HS-27A (cell line): Measurements from ENCODE around the gene ALK.

ENCODE experiments used
- DNase-seq: peaks from one replicate; pipeline ENCODE4 v3.0.0-alpha.2; 2012; ENCODE audit warnings: low read depth, missing footprints

ALK gene

GRCh38 chr2:29448096-29448688 is 473.2 kb downstream of the ALK start:
- no peak for DNase-seq

- no peak for DNase-seq
These were observed 473.9 kb downstream of the ALK start for GRCh38 chr2:29447513-29447912.

GRCh38 chr2:29446847-29447246 is 474.5 kb downstream of the ALK start:
- no peak for DNase-seq

GRCh38 chr2:29444150-29444549 is 477.2 kb downstream of the ALK start:
- DNase-seq: no peak

- DNase-seq: no peak
These were observed 477.8 kb downstream of the ALK start for GRCh38 chr2:29443627-29444026.

GRCh38 chr2:29443151-29443550 is 478.2 kb downstream of the ALK start:
- DNase-seq: no peak

GRCh38 chr2:29440921-29441623 is 480.3 kb downstream of the ALK start:
- no peak for DNase-seq

- no peak for DNase-seq
These were observed 487.5 kb downstream of the ALK start for GRCh38 chr2:29433920-29434319.

- DNase-seq: no peak
These were observed 488.3 kb downstream of the ALK start for GRCh38 chr2:29433128-29433527.

GRCh38 chr2:29431485-29431884 is 489.9 kb downstream of the ALK start:
- no peak for DNase-seq

GRCh38 chr2:29430382-29431112 is 490.8 kb downstream of the ALK start:
- no peak for DNase-seq

- DNase-seq: no peak
These were observed 495.0 kb downstream of the ALK start for GRCh38 chr2:29426354-29426753.

- DNase-seq: no peak
These were observed 495.5 kb downstream of the ALK start for GRCh38 chr2:29425866-29426265.

GRCh38 chr2:29423061-29423666 is 498.2 kb downstream of the ALK start:
- DNase-seq: no peak

GRCh38 chr2:29420999-29421782 is 500.2 kb downstream of the ALK start:
- DNase-seq: no peak

- no peak for DNase-seq
These were observed 500.9 kb downstream of the ALK start for GRCh38 chr2:29420464-29420863.

- no peak for DNase-seq
These were observed 503.8 kb downstream of the ALK start for GRCh38 chr2:29417630-29418029.

GRCh38 chr2:29412197-29412925 is 509.0 kb downstream of the ALK start:
- no peak for DNase-seq

GRCh38 chr2:29405707-29406106 is 515.7 kb downstream of the ALK start:
- DNase-seq: no peak

- no peak for DNase-seq
These were observed 516.1 kb downstream of the ALK start for GRCh38 chr2:29405266-29405665.

- DNase-seq: no peak
These were observed 519.4 kb downstream of the ALK start for GRCh38 chr2:29401994-29402393.
